WTC11 (cell line): ENCODE results near the gene CABLES1.

Experiments used
- ETV6 ChIP-seq: sonication (generic); formaldehyde crosslinking; IDR thresholded peaks from 2 replicates; pipeline ENCODE4 v1.8.1; 2022; ENCODE audit warnings: mild to moderate bottlenecking, missing genetic modification reagents
- KAT7 ChIP-seq: sonication (generic); formaldehyde crosslinking; IDR thresholded peaks from 2 replicates; pipeline ENCODE4 v1.8.1; 2023; ENCODE audit warnings: missing genetic modification reagents, mild to moderate bottlenecking, borderline replicate concordance
- PRDM15 ChIP-seq: sonication (generic); formaldehyde crosslinking; IDR thresholded peaks from 2 replicates; pipeline ENCODE4 v1.8.0; 2022; ENCODE audit warnings: missing genetic modification reagents
- SMAD3 ChIP-seq: sonication (generic); formaldehyde crosslinking; IDR thresholded peaks from 2 replicates; pipeline ENCODE4 v1.8.0; 2022; ENCODE audit warnings: missing genetic modification reagents, mild to moderate bottlenecking, borderline replicate concordance
- TF ChIP-seq, protein P1 (sequence below): sonication (generic); formaldehyde crosslinking; conservative IDR thresholded peaks from 2 replicates; pipeline ENCODE4 v1.8.1; 2022; ENCODE audit warnings: mild to moderate bottlenecking, missing genetic modification reagents
- TF ChIP-seq, protein P2 (sequence below): fragments of 200-600 bp; IDR thresholded peaks from 2 replicates; pipeline ENCODE4 v1.8.0; 2022; ENCODE audit warnings: antibody characterized with exemption
- TF ChIP-seq, protein P3 (sequence below): sonication (generic); formaldehyde crosslinking; IDR thresholded peaks from 2 replicates; pipeline ENCODE4 v1.8.1; 2022; ENCODE audit warnings: missing genetic modification reagents, borderline replicate concordance
- TF ChIP-seq, protein P4 (sequence below): sonication (generic); formaldehyde crosslinking; IDR thresholded peaks from 2 replicates; pipeline ENCODE4 v1.8.0; 2022; ENCODE audit warnings: mild to moderate bottlenecking, missing genetic modification reagents

- TF ChIP-seq, protein P1, sequence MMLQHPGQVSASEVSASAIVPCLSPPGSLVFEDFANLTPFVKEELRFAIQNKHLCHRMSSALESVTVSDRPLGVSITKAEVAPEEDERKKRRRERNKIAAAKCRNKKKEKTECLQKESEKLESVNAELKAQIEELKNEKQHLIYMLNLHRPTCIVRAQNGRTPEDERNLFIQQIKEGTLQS (CRISPR knock-in tag), result no peak
- TF ChIP-seq SMAD3 (CRISPR knock-in tag) (no peak), PRDM15 (CRISPR knock-in tag) (no peak), ETV6 (no peak), KAT7 (CRISPR knock-in tag) (no peak)
- TF ChIP-seq, protein P2, sequence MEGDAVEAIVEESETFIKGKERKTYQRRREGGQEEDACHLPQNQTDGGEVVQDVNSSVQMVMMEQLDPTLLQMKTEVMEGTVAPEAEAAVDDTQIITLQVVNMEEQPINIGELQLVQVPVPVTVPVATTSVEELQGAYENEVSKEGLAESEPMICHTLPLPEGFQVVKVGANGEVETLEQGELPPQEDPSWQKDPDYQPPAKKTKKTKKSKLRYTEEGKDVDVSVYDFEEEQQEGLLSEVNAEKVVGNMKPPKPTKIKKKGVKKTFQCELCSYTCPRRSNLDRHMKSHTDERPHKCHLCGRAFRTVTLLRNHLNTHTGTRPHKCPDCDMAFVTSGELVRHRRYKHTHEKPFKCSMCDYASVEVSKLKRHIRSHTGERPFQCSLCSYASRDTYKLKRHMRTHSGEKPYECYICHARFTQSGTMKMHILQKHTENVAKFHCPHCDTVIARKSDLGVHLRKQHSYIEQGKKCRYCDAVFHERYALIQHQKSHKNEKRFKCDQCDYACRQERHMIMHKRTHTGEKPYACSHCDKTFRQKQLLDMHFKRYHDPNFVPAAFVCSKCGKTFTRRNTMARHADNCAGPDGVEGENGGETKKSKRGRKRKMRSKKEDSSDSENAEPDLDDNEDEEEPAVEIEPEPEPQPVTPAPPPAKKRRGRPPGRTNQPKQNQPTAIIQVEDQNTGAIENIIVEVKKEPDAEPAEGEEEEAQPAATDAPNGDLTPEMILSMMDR, result no peak
- TF ChIP-seq, protein P3, sequence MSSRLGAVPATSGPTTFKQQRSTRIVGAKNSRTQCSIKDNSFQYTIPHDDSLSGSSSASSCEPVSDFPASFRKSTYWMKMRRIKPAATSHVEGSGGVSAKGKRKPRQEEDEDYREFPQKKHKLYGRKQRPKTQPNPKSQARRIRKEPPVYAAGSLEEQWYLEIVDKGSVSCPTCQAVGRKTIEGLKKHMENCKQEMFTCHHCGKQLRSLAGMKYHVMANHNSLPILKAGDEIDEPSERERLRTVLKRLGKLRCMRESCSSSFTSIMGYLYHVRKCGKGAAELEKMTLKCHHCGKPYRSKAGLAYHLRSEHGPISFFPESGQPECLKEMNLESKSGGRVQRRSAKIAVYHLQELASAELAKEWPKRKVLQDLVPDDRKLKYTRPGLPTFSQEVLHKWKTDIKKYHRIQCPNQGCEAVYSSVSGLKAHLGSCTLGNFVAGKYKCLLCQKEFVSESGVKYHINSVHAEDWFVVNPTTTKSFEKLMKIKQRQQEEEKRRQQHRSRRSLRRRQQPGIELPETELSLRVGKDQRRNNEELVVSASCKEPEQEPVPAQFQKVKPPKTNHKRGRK (CRISPR knock-in tag), result no peak
- TF ChIP-seq, protein P4, sequence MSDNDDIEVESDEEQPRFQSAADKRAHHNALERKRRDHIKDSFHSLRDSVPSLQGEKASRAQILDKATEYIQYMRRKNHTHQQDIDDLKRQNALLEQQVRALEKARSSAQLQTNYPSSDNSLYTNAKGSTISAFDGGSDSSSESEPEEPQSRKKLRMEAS (CRISPR knock-in tag), result no peak
Measured at GRCh38 chr18:23243178-23243577, 107.9 kb downstream of the CABLES1 start.
